GM23248 (cell line): ENCODE data around the gene KLHDC3.

Experiments
- EZH2 ChIP-seq: fragments of 200-600 bp; sonication (generic); IDR thresholded peaks from 2 replicates; pipeline ENCODE4 v1.6.1; 2018; ENCODE audit warnings: antibody characterized with exemption, mild to moderate bottlenecking; ENCODE audit not compliant: insufficient read depth, poor library complexity, severe bottlenecking
- EZH2phosphoT487 ChIP-seq: fragments of 200-600 bp; sonication (generic); IDR thresholded peaks from 2 replicates; pipeline ENCODE4 v1.6.1; 2018; ENCODE audit warnings: antibody characterized with exemption, moderate library complexity, mild to moderate bottlenecking, low read depth; ENCODE audit not compliant: insufficient read depth

GRCh38 chr6:43047998-43048397, 33.9 kb downstream of the KLHDC3 start:
- TF ChIP-seq EZH2phosphoT487 (no peak), EZH2 (no peak)
